RCC 7860 (cell line): ENCODE results near the gene NDST1.

Experiments used
- DNase-seq: peaks from one replicate; pipeline ENCODE4 v3.0.0-alpha.2; 2015; ENCODE audit warnings: low spot score
- FAIRE-seq: peaks from 2 replicates; lab custom pipeline; 2012; peaks lifted over from hg19 to GRCh38; lab: Jason Lieb, UNC

The NDST1 gene

GRCh38 chr5:150601491-150602345 is 93.8 kb downstream of the NDST1 start:
- no peak for FAIRE-seq
- DNase-seq: no peak

GRCh38 chr5:150603052-150603451 is 95.1 kb downstream of the NDST1 start:
- FAIRE-seq: no peak
- no peak for DNase-seq

DNA sequence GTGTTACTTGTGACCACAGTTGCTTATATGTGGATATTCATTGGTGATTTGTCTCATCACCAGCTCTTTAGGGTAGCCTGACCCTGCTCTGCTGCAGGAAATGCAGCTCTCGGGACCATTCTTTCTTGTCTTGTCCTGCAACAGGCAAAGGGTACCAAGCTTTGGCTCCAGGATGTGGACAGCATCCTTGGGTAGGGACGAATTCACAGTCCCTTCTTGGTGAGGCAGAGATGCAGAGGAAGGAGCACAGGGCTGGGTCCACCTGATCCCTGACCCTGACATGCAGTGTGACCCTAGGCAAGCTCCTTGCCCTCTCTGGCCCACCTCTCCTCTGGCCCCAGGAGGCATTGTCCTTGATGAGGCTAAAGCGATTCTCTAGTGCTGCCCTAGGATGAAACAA is 95.6 kb downstream of the NDST1 start:
- no peak for DNase-seq
- FAIRE-seq: no peak

DNA sequence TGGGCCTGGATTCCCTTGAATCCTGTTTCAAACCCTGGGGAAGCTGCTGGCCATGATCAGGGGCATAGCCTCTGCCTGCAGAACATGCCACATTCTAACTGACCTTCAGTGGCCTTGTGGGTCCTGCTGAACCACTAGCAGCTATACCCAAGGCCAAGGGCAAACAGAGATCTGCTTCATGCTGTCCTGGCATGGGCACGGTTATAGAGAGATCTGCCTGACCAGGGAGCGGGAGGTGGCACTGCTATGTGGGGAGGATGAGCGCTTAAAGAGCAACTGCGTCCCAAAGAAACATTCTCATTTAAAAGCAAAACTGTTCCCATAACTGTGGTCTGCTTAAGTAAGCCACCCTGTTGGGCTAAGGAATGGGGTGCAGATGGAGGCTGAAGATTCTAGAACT is 96.1 kb downstream of the NDST1 start:
- DNase-seq (no peak), FAIRE-seq (no peak)

DNA sequence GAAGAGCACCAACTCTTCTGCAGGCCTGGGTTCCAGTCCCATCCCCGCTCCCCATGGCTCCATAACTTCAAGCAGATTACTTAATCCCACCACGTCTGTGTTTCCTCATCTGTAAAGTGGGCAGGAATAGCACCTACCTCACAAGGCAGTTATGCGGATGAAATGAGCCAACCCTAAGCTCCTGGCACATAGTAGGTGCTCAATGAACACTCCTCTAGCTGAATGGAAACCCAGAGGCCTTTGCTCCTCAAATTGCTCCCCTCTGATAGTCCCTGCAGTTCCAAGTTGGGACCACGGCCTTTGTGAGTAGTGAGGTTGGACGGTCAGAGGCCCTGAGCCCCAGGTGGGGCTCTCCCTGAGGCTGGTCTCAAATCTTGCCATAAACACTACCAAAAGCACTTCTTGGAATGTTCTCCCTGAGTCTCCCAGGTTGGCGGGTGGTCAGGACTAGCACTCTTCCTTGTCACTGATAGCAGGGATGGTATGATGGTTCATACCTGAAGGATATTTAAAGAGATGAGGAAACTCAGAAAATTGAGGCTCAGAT is 97.0 kb downstream of the NDST1 start:
- FAIRE-seq: no peak
- DNase-seq: no peak

DNA sequence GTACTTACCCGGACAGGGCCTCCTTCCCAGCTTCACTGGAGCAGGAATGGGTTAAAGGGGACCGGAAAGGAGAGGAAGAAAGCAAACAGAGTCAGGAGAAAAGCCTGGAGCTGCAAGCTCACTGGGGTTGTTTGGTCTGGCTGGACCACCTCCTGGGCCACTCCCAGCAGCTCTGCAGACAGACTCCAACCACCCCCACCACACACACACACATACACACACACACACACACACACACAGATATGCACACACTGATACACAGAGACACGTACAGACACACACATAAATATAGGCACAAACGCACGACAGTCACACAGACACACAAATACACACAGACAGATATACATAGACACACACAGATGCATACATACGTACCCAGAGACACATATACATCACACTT is 97.6 kb downstream of the NDST1 start:
- no peak for FAIRE-seq

DNA sequence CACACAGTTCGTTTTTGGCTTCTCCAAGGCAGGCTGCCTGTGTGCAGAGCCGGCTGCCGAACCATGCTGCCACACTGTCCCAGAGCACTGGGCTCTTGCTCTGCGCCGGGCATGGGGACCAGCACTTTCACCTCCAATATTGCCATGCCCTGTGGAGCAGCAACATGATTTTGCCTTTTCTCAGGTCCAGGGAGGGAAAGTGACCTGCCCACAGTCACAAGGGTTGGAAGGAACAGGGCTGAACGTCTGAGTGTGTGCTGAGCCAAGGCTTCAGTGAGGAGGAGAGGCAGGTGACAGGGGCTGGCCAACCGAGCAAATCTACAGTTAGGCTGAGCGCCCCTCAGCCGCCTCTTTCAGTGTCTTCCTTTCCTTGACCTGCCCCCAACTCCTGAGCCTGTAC is 98.5 kb downstream of the NDST1 start:
- no peak for FAIRE-seq
- DNase-seq: no peak

More for the DNA sequence above, 97.6 kb downstream of the NDST1 start:
- DNase-seq: no peak

GRCh38 chr5:150607105-150607504 is 99.2 kb downstream of the NDST1 start:
- FAIRE-seq (no peak), DNase-seq (no peak)
